Body of pancreas (tissue), 4 donors: ENCODE measurements around the gene CGAS. TPM values are rescaled to one million over a fixed set of nuclear protein-coding genes. Genes with fewer than 3 reads are reported as not detected.
"Not testable (repeated sequence)": the region's sequence is repeated elsewhere in the genome, so short reads cannot be mapped to it uniquely, and the experiment has no call there.

Source experiments
- ATAC-seq: fragments of 150-250 bp; one replicate; pipeline ENCODE4 v1.9.1; 2016
- DNase-seq, 4 donors: peaks; one replicate each; pipeline ENCODE4 v3.0.0-alpha.2; 2019
- H3K27ac ChIP-seq, 4 donors: fragments of 200-600 bp; sonication (generic); 1 replicate in 3 of 4; 2 replicates in 1 of 4; pipeline versions ENCODE4 v1.5.1 to v1.6.1; 2016 to 2019; ENCODE audit warnings: mild to moderate bottlenecking in 1 of 4, mixed read lengths in 1 of 4, moderate library complexity in 1 of 4
- H3K27me3 ChIP-seq, 2 donors: fragments of 200-600 bp; sonication (generic); one replicate each; pipeline ENCODE4 v1.6.0; 2016; ENCODE audit warnings: mild to moderate bottlenecking in 1 of 2
- H3K36me3 ChIP-seq, 2 donors: fragments of 200-600 bp; sonication (generic); replicated peaks in 1 of 2; 2 replicates each; pipeline ENCODE4 v1.5.1; 2016; ENCODE audit warnings: low read depth in 2 of 2; ENCODE audit not compliant: insufficient read depth in 1 of 2
- H3K4me1 ChIP-seq: fragments of 200-600 bp; sonication (generic); one replicate; pipeline ENCODE4 v1.6.0; 2016
- H3K4me3 ChIP-seq, 2 donors: fragments of 200-600 bp; sonication (generic); 1 replicate in 1 of 2; 2 replicates in 1 of 2; pipeline ENCODE4 v1.5.1; 2016 to 2019
- H3K9me3 ChIP-seq, 3 donors: fragments of 200-600 bp; sonication (generic); 1 replicate in 2 of 3; 2 replicates in 1 of 3; pipeline ENCODE4 v1.5.1; 2016
- CTCF ChIP-seq, 7 experiments: fragments of 450-650 bp in 4 of 7; fragments of 200-600 bp in 3 of 7; sonication (generic) in 3 of 7; IDR thresholded peaks; one replicate each; pipeline ENCODE4 v1.5.1; 2016 to 2019; ENCODE audit warnings: antibody characterized with exemption in 7 of 7
- POLR2A ChIP-seq, 3 donors: fragments of 450-650 bp; IDR thresholded peaks; one replicate each; pipeline ENCODE4 v1.6.1; 2016; ENCODE audit warnings: antibody characterized with exemption in 3 of 3, mild to moderate bottlenecking in 2 of 3
- WGBS, 2 donors: methylation state at CpG; one replicate each; pipeline ENCODE4 v1.1.5; 2017; 5-methylcytosine and 5-hydroxymethylcytosine counted together
- intact Hi-C: fragments of 100-400 bp; cut with DNase I; formaldehyde crosslinking; loops from one replicate; pipeline ENCODE4 v1.15.1; 2023
- total RNA-seq, 2 donors: library from RNA; depleted of rRNA; stranded (reverse); fragments of >200 nt; gene quantifications; one replicate each; pipeline ENCODE4 v1.1.0, GENCODE V29; 2016

The CGAS gene
- total RNA-seq, 2 donors from 2014 or later = 3.1 to 4.0 TPM

GRCh38 chr6:73388800-73389512 lies 63.1 kb downstream of the CGAS start:
- ATAC-seq (peak; percentile 83), DNase-seq (peak; percentile 52 to 59 (median 56))
- H3K9me3 ChIP-seq = no peaks in the 10 kb centered on the region
- TF ChIP-seq CTCF (IDR thresholded peaks at IDR 0.05) (peak in 6 of 7 experiments; percentile 26 to 55 (median 48)), POLR2A (IDR thresholded peaks at IDR 0.05) (peak; percentile 22 to 60 (median 44))
- no peaks in the 10 kb centered on the region for H3K27me3 ChIP-seq
- intact Hi-C loops = no loop called here
- H3K36me3 ChIP-seq = no peaks in the 10 kb centered on the region
- no peaks in the 10 kb centered on the region for H3K4me1 ChIP-seq
- H3K4me3 ChIP-seq = peak overlapping the region in 1 of 2 donors; percentile 24
- H3K27ac ChIP-seq = peak overlapping the region in 3 of 4 donors; percentile 49 to 76 (median 60)
- WGBS, 2 donors = 1 to 4% methylated on average over 10 to 37 of the region's 38 CpGs

GRCh38 chr6:73388433-73388799 lies 63.7 kb downstream of the CGAS start:
- Histone ChIP-seq H3K27me3 (no peaks in the 10 kb centered on the region), H3K4me1 (no peaks in the 10 kb centered on the region), H3K27ac (peak overlapping the region in 2 of 4 donors; percentile 60 to 76), H3K36me3 (no peaks in the 10 kb centered on the region), H3K9me3 (no peaks in the 10 kb centered on the region), H3K4me3 (peak overlapping the region in 1 of 2 donors; percentile 24)
- 29 to 31% methylated on average over 4 of the region's 4 CpGs for WGBS, 2 donors
- intact Hi-C loops = no loop called here
- ATAC-seq (no peak), DNase-seq (no peak)
- TF ChIP-seq CTCF (IDR thresholded peaks at IDR 0.05) (no peak), POLR2A (IDR thresholded peaks at IDR 0.05) (no peak)

DNA sequence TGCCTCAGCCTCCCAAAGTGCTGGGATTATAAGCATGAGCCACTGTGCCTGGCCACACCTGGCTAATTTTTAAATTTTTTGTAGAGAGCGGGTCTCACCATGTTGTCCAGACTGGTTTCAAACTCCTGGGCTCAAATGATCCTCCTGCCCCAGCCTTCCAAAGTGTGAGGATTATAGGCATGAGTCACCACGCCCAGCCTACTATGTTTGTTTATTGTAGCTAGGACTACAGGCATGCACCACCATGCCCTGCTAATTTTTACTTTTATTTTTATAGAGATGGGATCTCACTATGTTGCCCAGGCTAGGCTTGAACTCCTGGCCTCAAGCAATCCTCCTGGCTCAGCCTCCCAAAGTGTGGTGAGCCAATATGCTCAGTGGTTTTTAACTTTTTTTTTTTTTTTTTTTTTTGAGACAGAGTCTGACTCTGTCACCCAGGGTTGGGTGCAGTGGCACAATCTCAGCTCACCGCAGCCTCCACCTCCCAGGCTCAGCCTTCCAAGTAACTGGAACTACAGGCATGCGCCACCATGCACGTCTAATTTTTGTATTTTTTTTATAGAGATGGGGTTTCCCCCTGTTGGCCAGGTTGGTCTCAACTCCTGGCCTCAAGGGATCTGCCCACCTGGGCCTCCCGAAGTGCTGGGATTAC lies 69.5 kb downstream of the CGAS start:
- H3K27me3 ChIP-seq = no peaks in the 10 kb centered on the region
- no peak overlapping the region for H3K27ac ChIP-seq
- intact Hi-C loops = no loop called here
- WGBS, 2 donors = 80 to 82% methylated on average over 6 of the region's 6 CpGs
- no peaks in the 10 kb centered on the region for H3K4me1 ChIP-seq
- no peak for ATAC-seq
- H3K36me3 ChIP-seq = no peaks in the 10 kb centered on the region
- no peak overlapping the region for H3K4me3 ChIP-seq
- DNase-seq = no peak
- TF ChIP-seq POLR2A (IDR thresholded peaks at IDR 0.05) = no peak
- no peak for TF ChIP-seq CTCF (IDR thresholded peaks at IDR 0.05)
- H3K9me3 ChIP-seq = no peaks in the 10 kb centered on the region

GRCh38 chr6:73381531-73381930 lies 70.6 kb downstream of the CGAS start:
- H3K4me3 ChIP-seq, intact Hi-C loops, H3K27me3 ChIP-seq, DNase-seq, ATAC-seq, H3K27ac ChIP-seq, H3K36me3 ChIP-seq, H3K9me3 ChIP-seq, H3K4me1 ChIP-seq: not testable (repeated sequence)
- 87 to 95% methylated on average over 10 of the region's 10 CpGs for WGBS, 2 donors

GRCh38 chr6:73377225-73377624 lies 74.9 kb downstream of the CGAS start:
- no peak overlapping the region for H3K4me3 ChIP-seq
- H3K27me3 ChIP-seq = no peaks in the 10 kb centered on the region
- no peaks in the 10 kb centered on the region for H3K36me3 ChIP-seq
- no peak for TF ChIP-seq CTCF (IDR thresholded peaks at IDR 0.05)
- no peak for TF ChIP-seq POLR2A (IDR thresholded peaks at IDR 0.05)
- H3K27ac ChIP-seq = no peak overlapping the region
- H3K9me3 ChIP-seq = peaks cover 0 to under 1% (median 0%) of the 10 kb centered on the region in 3 donors
- no peaks in the 10 kb centered on the region for H3K4me1 ChIP-seq
- no peak for DNase-seq
- WGBS, 2 donors = 38 to 46% methylated on average over 3 of the region's 3 CpGs
- ATAC-seq = no peak
- intact Hi-C loops = no loop called here
